Kidney epithelial cell (primary cell): ENCODE data around the gene ASIC2. TPM values are rescaled to one million over a fixed set of nuclear protein-coding genes. Genes with fewer than 3 reads are reported as not detected.

ENCODE experiments used
- DNase-seq: peaks from one replicate; pipeline ENCODE4 v3.0.0-alpha.2; 2010; ENCODE audit warnings: low read depth
- H3K27me3 ChIP-seq: 2 replicates; pipeline ENCODE4 v1.6.0; 2011; ENCODE audit warnings: low read length; ENCODE audit not compliant: control insufficient read depth, insufficient read depth
- H3K36me3 ChIP-seq: 2 replicates; pipeline ENCODE4 v1.5.1; 2011; ENCODE audit warnings: low read length; ENCODE audit not compliant: control insufficient read depth, insufficient read depth
- H3K4me3 ChIP-seq: 2 replicates; pipeline ENCODE4 v1.5.1; 2011; ENCODE audit warnings: low read depth, mild to moderate bottlenecking, control low read depth, low read length
- CTCF ChIP-seq: IDR thresholded peaks from 2 replicates; pipeline ENCODE4 v1.5.1; 2011; ENCODE audit warnings: mild to moderate bottlenecking, moderate library complexity, low read length, control low read depth, inconsistent platforms; ENCODE audit not compliant: insufficient read depth, poor library complexity, severe bottlenecking
- total RNA-seq: library from RNA; depleted of rRNA; stranded (reverse); fragments of >200 nt; gene quantifications from 2 replicates; pipeline ENCODE4 v1.2.3, GENCODE V29; 2015

The ASIC2 gene
- total RNA-seq, 1 donor from 2014 or later = 0.25 TPM

DNA sequence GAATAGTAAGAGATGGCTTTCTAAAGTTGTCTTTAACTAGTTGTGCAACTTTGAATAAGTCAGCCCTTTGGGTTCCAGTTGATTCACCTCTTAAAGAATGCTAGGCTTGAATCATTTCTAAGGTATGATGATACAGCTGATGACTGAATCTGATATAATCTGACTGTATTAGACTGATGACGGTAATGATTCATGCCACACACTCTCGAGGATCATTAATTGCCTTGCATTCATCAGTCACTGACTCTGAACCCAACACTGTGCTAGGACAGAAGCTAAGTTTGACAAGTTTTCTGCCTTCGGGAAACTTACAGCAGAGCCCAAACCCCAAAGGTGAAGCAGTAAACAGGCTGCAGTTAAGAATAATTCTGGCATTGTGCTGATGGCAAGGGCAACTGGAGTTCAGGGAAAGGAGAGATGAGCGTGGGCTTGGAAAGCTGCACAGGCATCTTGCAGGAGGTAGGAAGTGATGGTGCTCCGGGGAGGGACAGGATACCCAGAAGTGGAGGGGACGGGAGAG is 25.8 kb downstream of the ASIC2 start:
- no peaks in the 10 kb centered on the region for H3K36me3 ChIP-seq
- H3K4me3 ChIP-seq = no peak overlapping the region

DNA sequence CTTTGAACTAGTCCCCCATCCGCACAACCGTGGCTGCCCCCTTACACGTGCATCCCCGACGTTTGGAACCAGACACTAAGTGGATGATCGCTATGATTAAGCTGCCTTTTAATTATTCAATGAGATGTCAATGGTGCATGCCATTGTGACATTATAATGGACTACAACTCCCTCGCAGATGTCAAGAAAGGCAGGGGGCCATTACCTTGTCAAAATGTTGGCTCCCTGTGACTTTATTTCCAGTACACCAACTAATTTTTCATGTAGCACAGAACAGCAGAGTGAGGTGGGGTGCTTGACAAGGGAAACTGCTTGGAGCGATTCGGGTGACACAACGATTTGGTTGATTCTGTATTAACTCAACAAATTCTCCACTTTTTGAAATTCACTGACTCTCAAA is 26.5 kb downstream of the ASIC2 start:
- H3K4me3 ChIP-seq = no peak overlapping the region
- H3K36me3 ChIP-seq = no peaks in the 10 kb centered on the region
- TF ChIP-seq CTCF = no peak
- no peak for DNase-seq
- no peaks in the 10 kb centered on the region for H3K27me3 ChIP-seq

More for the DNA sequence above, 25.8 kb downstream of the ASIC2 start:
- DNase-seq = peak; percentile 96
- no peaks in the 10 kb centered on the region for H3K27me3 ChIP-seq
- TF ChIP-seq CTCF = no peak

- no peak overlapping the region for H3K4me3 ChIP-seq
- no peak for DNase-seq
- H3K27me3 ChIP-seq = no peaks in the 10 kb centered on the region
- TF ChIP-seq CTCF = no peak
- H3K36me3 ChIP-seq = no peaks in the 10 kb centered on the region
These were observed 27.0 kb downstream of the ASIC2 start for GRCh38 chr17:33266116-33266515.

DNA sequence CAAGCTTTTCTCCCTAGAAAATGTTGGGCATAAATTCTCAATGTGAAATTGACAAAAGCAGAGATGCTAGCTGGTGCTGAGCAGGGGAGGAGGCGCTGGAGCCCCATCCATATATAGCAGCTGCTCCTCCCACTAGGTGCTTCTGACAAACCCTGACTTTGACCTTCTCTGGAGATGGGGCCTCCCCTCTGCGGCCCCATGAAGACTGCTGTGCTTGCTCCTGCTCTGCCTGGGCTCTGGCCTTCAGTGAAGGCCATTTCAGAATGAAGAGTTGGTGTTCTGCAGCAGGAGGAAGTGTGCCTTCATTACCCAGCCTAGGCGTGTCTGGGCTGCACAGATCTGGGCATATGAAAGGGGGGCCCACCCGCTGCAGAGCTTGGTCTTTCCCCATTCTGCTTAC is 29.7 kb downstream of the ASIC2 start:
- DNase-seq = no peak
- no peaks in the 10 kb centered on the region for H3K36me3 ChIP-seq
- H3K4me3 ChIP-seq = no peak overlapping the region
- H3K27me3 ChIP-seq = no peaks in the 10 kb centered on the region
- no peak for TF ChIP-seq CTCF

DNA sequence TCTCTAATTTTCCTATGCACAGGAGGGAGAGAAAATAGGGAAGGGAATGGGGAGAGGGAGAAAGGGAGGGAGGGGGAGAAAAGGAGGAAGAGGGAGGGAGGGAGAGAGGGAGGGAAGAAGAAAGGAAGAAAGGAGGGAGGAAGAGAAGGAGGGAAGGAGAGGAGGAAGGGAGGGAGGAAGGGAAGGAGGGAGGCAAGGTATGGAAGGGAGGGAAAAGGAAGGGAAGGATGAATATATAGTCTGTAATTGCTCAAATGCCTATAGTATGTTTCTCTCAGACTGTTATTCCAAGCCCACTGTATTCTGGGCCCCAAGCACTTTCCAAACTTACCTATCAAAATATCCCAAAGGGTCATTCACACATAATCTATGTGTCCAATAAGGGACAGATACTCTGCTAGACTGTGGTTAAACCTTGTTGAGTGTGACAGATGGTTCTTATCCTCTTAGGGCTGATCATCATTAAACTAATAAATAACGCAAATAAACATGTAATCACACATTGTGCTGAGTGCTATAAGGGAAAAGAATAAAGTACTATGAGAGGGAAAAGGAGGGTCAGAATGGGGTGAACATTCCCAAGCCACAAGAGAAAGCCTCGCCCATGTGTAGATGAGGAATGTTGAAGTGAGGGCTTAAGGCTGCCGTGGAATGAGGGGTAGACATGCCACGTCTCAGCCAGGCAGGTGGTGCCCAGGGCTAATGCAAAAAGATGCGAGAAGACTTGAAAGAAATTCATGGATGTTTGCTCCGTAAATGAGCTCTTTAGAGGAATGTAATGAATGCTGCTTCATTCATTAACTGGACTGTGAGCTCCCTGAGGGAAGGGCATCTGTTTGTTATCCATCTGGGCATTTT is 30.6 kb downstream of the ASIC2 start:
- no peak overlapping the region for H3K4me3 ChIP-seq
- no peaks in the 10 kb centered on the region for H3K36me3 ChIP-seq
- TF ChIP-seq CTCF = no peak
- DNase-seq = no peak
- H3K27me3 ChIP-seq = no peaks in the 10 kb centered on the region
